Measurements from ENCODE around the gene SMIM31.

GRCh38 chr4:164761746-164762275 is 7.9 kb downstream of the SMIM31 start:
- TF ChIP-seq EZH2 (IDR thresholded peaks at IDR 0.05) = no peak
- TF ChIP-seq POLR2AphosphoS5 (IDR thresholded peaks at IDR 0.05; ENCODE audit: borderline replicate concordance, low read depth, low read length) = no peak
- no peak for TF ChIP-seq FOXP2 (optimal IDR thresholded peaks at IDR 0.05; ENCODE audit: control extremely low read depth, extremely low read length, insufficient read depth)
